Measurements from ENCODE around the gene KIF3B. TPM values are rescaled to one million over a fixed set of nuclear protein-coding genes. Genes with fewer than 3 reads are reported as not detected.
A peak's percentile ranks its signal among the peaks of the same experiment; 100 is the strongest.

KIF3B gene
- total and polyA plus RNA-seq, 2 of the 13 experiments (the other 11 are each of a cell fraction or from before 2014, with no cell fraction given) = 23.6 to 28.8 TPM

DNA sequence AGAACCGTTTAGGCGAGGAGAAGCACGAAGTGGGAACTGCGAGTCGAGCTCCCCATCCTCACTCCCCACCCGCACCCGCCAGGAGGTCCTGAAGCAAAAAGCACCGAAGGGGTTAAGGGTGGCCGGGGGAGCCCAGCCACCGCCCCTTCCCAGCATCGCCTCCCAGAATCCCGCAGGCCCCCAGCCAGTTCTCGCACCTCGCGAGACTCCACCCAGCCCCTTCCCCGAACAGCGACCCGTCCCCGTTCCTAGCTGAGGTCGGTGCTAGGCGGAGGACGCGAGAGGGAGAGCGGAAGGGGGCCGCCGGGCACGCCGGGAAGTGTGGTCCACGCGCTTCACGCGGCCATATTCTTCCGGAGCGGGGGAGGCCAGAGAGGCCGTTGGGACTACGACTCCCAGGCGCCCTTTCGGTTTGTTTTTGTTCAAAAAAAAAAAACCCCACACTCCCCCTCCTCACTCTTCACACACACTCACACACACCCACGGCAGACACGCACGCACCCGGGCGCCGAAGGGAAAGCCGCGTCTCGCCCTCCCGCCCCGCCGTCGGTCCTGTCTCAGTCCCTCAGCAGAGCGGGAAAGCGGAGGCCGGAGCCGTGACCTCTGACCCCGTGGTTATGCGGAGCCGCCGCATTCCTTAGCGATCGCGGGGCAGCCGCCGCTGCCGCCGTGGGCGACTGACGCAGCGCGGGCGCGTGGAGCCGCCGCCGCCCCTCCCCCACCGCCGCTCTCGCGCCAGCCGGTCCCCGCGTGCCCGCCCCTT lies 80.6 kb downstream of the KIF3B start, which contains the start of gene ASXL1 (continued):
- TF ChIP-seq, protein P1, sequence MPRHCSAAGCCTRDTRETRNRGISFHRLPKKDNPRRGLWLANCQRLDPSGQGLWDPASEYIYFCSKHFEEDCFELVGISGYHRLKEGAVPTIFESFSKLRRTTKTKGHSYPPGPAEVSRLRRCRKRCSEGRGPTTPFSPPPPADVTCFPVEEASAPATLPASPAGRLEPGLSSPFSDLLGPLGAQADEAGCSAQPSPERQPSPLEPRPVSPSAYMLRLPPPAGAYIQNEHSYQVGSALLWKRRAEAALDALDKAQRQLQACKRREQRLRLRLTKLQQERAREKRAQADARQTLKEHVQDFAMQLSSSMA (CRISPR knock-in tag; IDR thresholded peaks at IDR 0.05) = peak; percentile 98
- TF ChIP-seq ZNF709 (CRISPR knock-in tag; IDR thresholded peaks at IDR 0.05) = peak; percentile 86; the same call in 1 of the 2 replicates
- peak; percentile 89 for TF ChIP-seq ZNF333 (CRISPR knock-in tag; IDR thresholded peaks at IDR 0.05; ENCODE audit: borderline replicate concordance)
- TF ChIP-seq BORCS8-MEF2B (CRISPR knock-in tag; IDR thresholded peaks at IDR 0.05) = peak; percentile 86
- peak; percentile 91 for TF ChIP-seq ATF7-NPFF (CRISPR knock-in tag; IDR thresholded peaks at IDR 0.05; ENCODE audit: low read depth)
- TF ChIP-seq, protein P2, sequence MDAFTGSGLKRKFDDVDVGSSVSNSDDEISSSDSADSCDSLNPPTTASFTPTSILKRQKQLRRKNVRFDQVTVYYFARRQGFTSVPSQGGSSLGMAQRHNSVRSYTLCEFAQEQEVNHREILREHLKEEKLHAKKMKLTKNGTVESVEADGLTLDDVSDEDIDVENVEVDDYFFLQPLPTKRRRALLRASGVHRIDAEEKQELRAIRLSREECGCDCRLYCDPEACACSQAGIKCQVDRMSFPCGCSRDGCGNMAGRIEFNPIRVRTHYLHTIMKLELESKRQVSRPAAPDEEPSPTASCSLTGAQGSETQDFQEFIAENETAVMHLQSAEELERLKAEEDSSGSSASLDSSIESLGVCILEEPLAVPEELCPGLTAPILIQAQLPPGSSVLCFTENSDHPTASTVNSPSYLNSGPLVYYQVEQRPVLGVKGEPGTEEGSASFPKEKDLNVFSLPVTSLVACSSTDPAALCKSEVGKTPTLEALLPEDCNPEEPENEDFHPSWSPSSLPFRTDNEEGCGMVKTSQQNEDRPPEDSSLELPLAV (CRISPR knock-in tag; conservative IDR thresholded peaks at IDR 0.05; ENCODE audit: low read depth) = 0 out of 2 replicates have a peak, but pooled peaks have one; percentile 46
- no peak for TF ChIP-seq SYNCRIP (IDR thresholded peaks at IDR 0.05; ENCODE audit: insufficient read depth, low read depth, low read length)
- TF ChIP-seq, protein P3, sequence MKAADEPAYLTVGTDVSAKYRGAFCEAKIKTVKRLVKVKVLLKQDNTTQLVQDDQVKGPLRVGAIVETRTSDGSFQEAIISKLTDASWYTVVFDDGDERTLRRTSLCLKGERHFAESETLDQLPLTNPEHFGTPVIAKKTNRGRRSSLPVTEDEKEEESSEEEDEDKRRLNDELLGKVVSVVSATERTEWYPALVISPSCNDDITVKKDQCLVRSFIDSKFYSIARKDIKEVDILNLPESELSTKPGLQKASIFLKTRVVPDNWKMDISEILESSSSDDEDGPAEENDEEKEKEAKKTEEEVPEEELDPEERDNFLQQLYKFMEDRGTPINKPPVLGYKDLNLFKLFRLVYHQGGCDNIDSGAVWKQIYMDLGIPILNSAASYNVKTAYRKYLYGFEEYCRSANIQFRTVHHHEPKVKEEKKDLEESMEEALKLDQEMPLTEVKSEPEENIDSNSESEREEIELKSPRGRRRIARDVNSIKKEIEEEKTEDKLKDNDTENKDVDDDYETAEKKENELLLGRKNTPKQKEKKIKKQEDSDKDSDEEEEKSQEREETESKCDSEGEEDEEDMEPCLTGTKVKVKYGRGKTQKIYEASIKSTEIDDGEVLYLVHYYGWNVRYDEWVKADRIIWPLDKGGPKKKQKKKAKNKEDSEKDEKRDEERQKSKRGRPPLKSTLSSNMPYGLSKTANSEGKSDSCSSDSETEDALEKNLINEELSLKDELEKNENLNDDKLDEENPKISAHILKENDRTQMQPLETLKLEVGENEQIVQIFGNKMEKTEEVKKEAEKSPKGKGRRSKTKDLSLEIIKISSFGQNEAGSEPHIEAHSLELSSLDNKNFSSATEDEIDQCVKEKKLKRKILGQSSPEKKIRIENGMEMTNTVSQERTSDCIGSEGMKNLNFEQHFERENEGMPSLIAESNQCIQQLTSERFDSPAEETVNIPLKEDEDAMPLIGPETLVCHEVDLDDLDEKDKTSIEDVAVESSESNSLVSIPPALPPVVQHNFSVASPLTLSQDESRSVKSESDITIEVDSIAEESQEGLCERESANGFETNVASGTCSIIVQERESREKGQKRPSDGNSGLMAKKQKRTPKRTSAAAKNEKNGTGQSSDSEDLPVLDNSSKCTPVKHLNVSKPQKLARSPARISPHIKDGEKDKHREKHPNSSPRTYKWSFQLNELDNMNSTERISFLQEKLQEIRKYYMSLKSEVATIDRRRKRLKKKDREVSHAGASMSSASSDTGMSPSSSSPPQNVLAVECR (CRISPR knock-in tag; IDR thresholded peaks at IDR 0.05; ENCODE audit: borderline replicate concordance) = peak; percentile 92; the same call in 1 of the 2 replicates
- TF ChIP-seq FOXK1 (CRISPR knock-in tag; IDR thresholded peaks at IDR 0.05; ENCODE audit: borderline replicate concordance, low read depth) = peak; percentile 99
- peak; percentile 99 for TF ChIP-seq ZNF282 (IDR thresholded peaks at IDR 0.05; ENCODE audit: partially characterized antibody)
- no peak; the same call in 1 of the 2 replicates for TF ChIP-seq NCOA1 (CRISPR knock-in tag; IDR thresholded peaks at IDR 0.05)
- no peak; the same call in 1 of the 2 replicates for TF ChIP-seq MZF1 (CRISPR knock-in tag; IDR thresholded peaks at IDR 0.05; ENCODE audit: borderline replicate concordance)
- peak; percentile 98 for TF ChIP-seq ETV5 (CRISPR knock-in tag; IDR thresholded peaks at IDR 0.05; ENCODE audit: borderline replicate concordance)
- TF ChIP-seq HNRNPLL (IDR thresholded peaks at IDR 0.05; ENCODE audit: low read depth, low read length, poor library complexity, severe bottlenecking) = peak; percentile 96
- peak; percentile 69; the same call in 1 of the 2 replicates for TF ChIP-seq ZNF678 (CRISPR knock-in tag; IDR thresholded peaks at IDR 0.05)
- TF ChIP-seq U2AF2 (IDR thresholded peaks at IDR 0.05; ENCODE audit: low read depth, low read length) = no peak
- peak; percentile 96; the same call in 1 of the 2 replicates for TF ChIP-seq KDM4B (CRISPR knock-in tag; IDR thresholded peaks at IDR 0.05)
- peak; percentile 77 for TF ChIP-seq ZNF746 (CRISPR knock-in tag; IDR thresholded peaks at IDR 0.05)
- peak; percentile 90 for TF ChIP-seq CCDC6 (CRISPR knock-in tag; IDR thresholded peaks at IDR 0.05)
- no peak for TF ChIP-seq ZNF382 (CRISPR knock-in tag; IDR thresholded peaks at IDR 0.05; ENCODE audit: borderline replicate concordance)
- peak; percentile 99 for TF ChIP-seq PCBP1 (IDR thresholded peaks at IDR 0.05; ENCODE audit: borderline replicate concordance, low read depth, low read length)
- TF ChIP-seq ZC3H13 (CRISPR knock-in tag; IDR thresholded peaks at IDR 0.05) = peak; percentile 96; the same call in 1 of the 2 replicates
